Heart right ventricle (tissue), 16 donors: ENCODE data around the gene CCDC88A. TPM values are rescaled to one million over a fixed set of nuclear protein-coding genes. Genes with fewer than 3 reads are reported as not detected.

Source experiments
- ATAC-seq, 8 donors: fragments of 200-7000 bp; cut with Tn5 transposase; one replicate each; pipeline ENCODE4 v1.9.1; 2020; ENCODE audit warnings: mild to moderate bottlenecking in 8 of 8, moderate library complexity in 8 of 8, moderate number of reproducible peaks in 1 of 8
- DNase-seq, 2 donors: peaks; one replicate each; pipeline ENCODE4 v3.0.0-alpha.2; 2020
- H3K27ac ChIP-seq, 10 donors: fragments of 200-600 bp; sonication (generic) in 2 of 10; one replicate each; pipeline versions ENCODE4 v1.5.0 to v1.8.0; 2020 to 2022; ENCODE audit warnings: mild to moderate bottlenecking in 3 of 10
- H3K27me3 ChIP-seq, 7 donors: fragments of 200-600 bp; one replicate each; pipeline ENCODE4 v1.8.0; 2021 to 2022; ENCODE audit warnings: mild to moderate bottlenecking in 2 of 7
- H3K36me3 ChIP-seq, 9 donors: fragments of 200-600 bp; sonication (generic) in 1 of 9; one replicate each; pipeline versions ENCODE4 v1.5.0 to v1.8.0; 2020 to 2022; ENCODE audit warnings: mild to moderate bottlenecking in 2 of 9
- H3K4me1 ChIP-seq, 9 donors: fragments of 200-600 bp; sonication (generic) in 1 of 9; one replicate each; pipeline versions ENCODE4 v1.5.0 to v1.8.0; 2020 to 2022; ENCODE audit warnings: mild to moderate bottlenecking in 4 of 9
- H3K4me3 ChIP-seq, 10 donors: fragments of 200-600 bp; sonication (generic) in 2 of 10; one replicate each; pipeline versions ENCODE4 v1.5.0 to v1.8.0; 2020 to 2022; ENCODE audit warnings: mild to moderate bottlenecking in 7 of 10, moderate library complexity in 2 of 10
- H3K9me3 ChIP-seq, 11 donors: fragments of 200-600 bp in 10 of 11; sonication (generic) in 2 of 11; one replicate each; pipeline versions ENCODE4 v1.5.0 to v1.8.0; 2013 to 2022; ENCODE audit warnings: mild to moderate bottlenecking in 2 of 11, control low read depth in 1 of 11, moderate library complexity in 1 of 11
- CTCF ChIP-seq, 9 donors: fragments of 200-600 bp; sonication (generic) in 2 of 9; IDR thresholded peaks; one replicate each; pipeline versions ENCODE4 v1.5.0 to v1.8.0; 2021 to 2022; ENCODE audit warnings: antibody characterized with exemption in 9 of 9, mild to moderate bottlenecking in 5 of 9, moderate library complexity in 1 of 9
- WGBS, 2 donors: extraction: QIAGEN DNeasy Blood & Tissue Kit; methylation state at CpG; one replicate each; pipeline ENCODE4 v1.1.7; 2013; ENCODE audit warnings: inconsistent platforms in 1 of 2; 5-methylcytosine and 5-hydroxymethylcytosine counted together
- intact Hi-C, 10 donors: fragments of 100-400 bp; cut with DNase I; formaldehyde crosslinking; loops; one replicate each; pipeline versions ENCODE4 v1.11.1 to v1.14.2; 2022
- polyA plus RNA-seq, 2 donors: library from polyadenylated mRNA; stranded (reverse); fragments of 200-250 nt; gene quantifications; one replicate each; pipeline ENCODE4 v1.2.3, GENCODE V29; 2013
- total RNA-seq, 10 donors: library from RNA; stranded (reverse); fragmentation: NEBNext Ultra II Directional in 3 of 10; extraction: Animal tissue kit (Norgen Biotek cat#: 25700) in 3 of 10; gene quantifications; one replicate each; pipeline versions ENCODE4 v1.2.1 to v1.2.4, GENCODE V29; 2021 to 2023
- donor health status: Arrhythmogenic right ventricular cardiomyopathy.
- donor health status: ischemic (EF 13 %, LVEDD 7.1; RV severe dilation, severe dysfunction).
- donor health status: healthy with polysubstance abuse.
- donor health status: DM: no; HTN: yes; CAD: no.
- donor health status: DM: no; HTN: no; CAD: no.
- donor health status: ischemic (EF 25% LVEDD 6.9; RV normal size, moderate dysfunction).
- donor health status: ischemic (EF 25% LVEDD 5.7; RV mildly dilated, moderate dysfunction).
- donor health status: healthy.
- donor health status: DM: yes; HTN: yes; CAD: no.
- donor health status: Ischemic cardiomyopathy.
- donor health status: ischemic (EF 35%, LVEDD 5.7; RV mildly dilated, moderate dysfunction).
- donor health status: nonischemic (EF 11% LVEDD 7.7; RV severe dilation, severe dysfunction).
- donor health status: DM: yes; HTN: yes; CAD: no.
- donor health status: PGD.
- donor health status: ischemic (EF 29% LVEDD 5.4; RV normal size, mild dysfunction).
- donor health status: nonischemic (EF 23%, LVEDD 6.1; RV moderate dilation, normal function).

CCDC88A gene
- total and polyA plus RNA-seq, 12 donors, result 7.8 to 45.4 (median 22.6) TPM

- 97 to 98% methylated on average over 5 of the region's 5 CpGs for WGBS, 2 donors
- ATAC-seq, result no peak
- Histone ChIP-seq H3K27me3 (no peaks in the 10 kb centered on the region), H3K36me3 (no peaks in the 10 kb centered on the region), H3K4me1 (peaks cover 0 to 57% (median 23%) of the 10 kb centered on the region in 9 donors), H3K9me3 (no peaks in the 10 kb centered on the region), H3K4me3 (no peak overlapping the region), H3K27ac (no peak overlapping the region)
- intact Hi-C loops, result loop anchor here in 3 of 10 donors (5.0 to 10.0 kb wide), 3 partner anchors 137 to 193 kb away; partner anchors contain the start of genes MTIF2 (in 1 of the 3) and PPP4R3B (in 1 of the 3)
- DNase-seq, result no peak
- no peak for TF ChIP-seq CTCF (IDR thresholded peaks at IDR 0.05)
Measured at GRCh38 chr2:55421326-55421725, 1.7 kb upstream of the CCDC88A start.

- no peak for TF ChIP-seq CTCF (IDR thresholded peaks at IDR 0.05)
- Histone ChIP-seq H3K36me3 (no peaks in the 10 kb centered on the region), H3K4me1 (peaks cover 0 to 59% (median 23%) of the 10 kb centered on the region in 9 donors), H3K27ac (peak overlapping the region in 2 of 10 donors; percentile 87 to 92), H3K9me3 (no peaks in the 10 kb centered on the region), H3K4me3 (peak overlapping the region in 8 of 10 donors; percentile 74 to 93 (median 84)), H3K27me3 (no peaks in the 10 kb centered on the region)
- no peak for DNase-seq
- intact Hi-C loops, result loop anchor here in 3 of 10 donors (5.0 to 10.0 kb wide), 3 partner anchors 136 to 194 kb away; partner anchors contain the start of genes MTIF2 (in 1 of the 3) and PPP4R3B (in 1 of the 3)
- ATAC-seq, result no peak
- 60 to 69% methylated on average over 6 of the region's 6 CpGs for WGBS, 2 donors
Measured at GRCh38 chr2:55420871-55421270, 1.2 kb upstream of the CCDC88A start.

GRCh38 chr2:55420439-55420725 lies 726 bp upstream of the CCDC88A start:
- 3 to 5% methylated on average over 3 of the region's 3 CpGs for WGBS, 2 donors
- no peak for DNase-seq
- H3K36me3 ChIP-seq, result no peaks in the 10 kb centered on the region
- intact Hi-C loops, result loop anchor here in 3 of 10 donors (5.0 to 10.0 kb wide), 3 partner anchors 136 to 194 kb away; partner anchors contain the start of genes MTIF2 (in 1 of the 3) and PPP4R3B (in 1 of the 3)
- H3K4me1 ChIP-seq, result peaks cover 0 to 59% (median 23%) of the 10 kb centered on the region in 9 donors
- peak overlapping the region in 9 of 10 donors; percentile 87 to 93 (median 91) for H3K27ac ChIP-seq
- ATAC-seq, result no peak
- no peak for TF ChIP-seq CTCF (IDR thresholded peaks at IDR 0.05)
- no peaks in the 10 kb centered on the region for H3K9me3 ChIP-seq
- no peaks in the 10 kb centered on the region for H3K27me3 ChIP-seq
- H3K4me3 ChIP-seq, result peak overlapping the region; percentile 37 to 93 (median 84)

- Histone ChIP-seq H3K4me3 (peak overlapping the region; percentile 74 to 93 (median 84)), H3K9me3 (no peaks in the 10 kb centered on the region), H3K27ac (peak overlapping the region; percentile 68 to 93 (median 91)), H3K27me3 (no peaks in the 10 kb centered on the region), H3K36me3 (peaks cover 0 to 4% (median 0%) of the 10 kb centered on the region in 9 donors), H3K4me1 (peaks cover 0 to 52% (median 23%) of the 10 kb centered on the region in 9 donors)
- DNase-seq, result peak in 1 of 2 donors; percentile 24
- TF ChIP-seq CTCF (IDR thresholded peaks at IDR 0.05), result no peak
- intact Hi-C loops, result loop anchor here in 6 of 10 donors (1.0 to 10.0 kb wide), 9 partner anchors 47 to 198 kb away; partner anchors contain the start of genes PPP4R3B (in 3 of the 6), CFAP36 (in 2 of the 6) and MTIF2 (in 1 of the 6)
- WGBS, 2 donors, result 0% methylated on average over 31 of the region's 31 CpGs
- peak; percentile 6 to 77 (median 48) for ATAC-seq
Measured at GRCh38 chr2:55419233-55419678, 400 bp downstream of the CCDC88A start.
